Ureter (tissue), 1 donor: ENCODE measurements around the gene GJC1. TPM values are rescaled to one million over a fixed set of nuclear protein-coding genes. Genes with fewer than 3 reads are reported as not detected.
A peak's percentile ranks its signal among the peaks of the same experiment; 100 is the strongest.

Experiments used
- DNase-seq: peaks from one replicate; pipeline ENCODE4 v3.0.0-alpha.2; 2020; ENCODE audit warnings: low spot score
- total RNA-seq: library from RNA; stranded (reverse); gene quantifications from one replicate; pipeline ENCODE4 v1.2.4, GENCODE V29; 2023
- donor health status: DM: yes; HTN: yes; CAD: no.

GJC1 gene
- total RNA-seq, 1 donor from 2014 or later, result 44.0 TPM

DNA sequence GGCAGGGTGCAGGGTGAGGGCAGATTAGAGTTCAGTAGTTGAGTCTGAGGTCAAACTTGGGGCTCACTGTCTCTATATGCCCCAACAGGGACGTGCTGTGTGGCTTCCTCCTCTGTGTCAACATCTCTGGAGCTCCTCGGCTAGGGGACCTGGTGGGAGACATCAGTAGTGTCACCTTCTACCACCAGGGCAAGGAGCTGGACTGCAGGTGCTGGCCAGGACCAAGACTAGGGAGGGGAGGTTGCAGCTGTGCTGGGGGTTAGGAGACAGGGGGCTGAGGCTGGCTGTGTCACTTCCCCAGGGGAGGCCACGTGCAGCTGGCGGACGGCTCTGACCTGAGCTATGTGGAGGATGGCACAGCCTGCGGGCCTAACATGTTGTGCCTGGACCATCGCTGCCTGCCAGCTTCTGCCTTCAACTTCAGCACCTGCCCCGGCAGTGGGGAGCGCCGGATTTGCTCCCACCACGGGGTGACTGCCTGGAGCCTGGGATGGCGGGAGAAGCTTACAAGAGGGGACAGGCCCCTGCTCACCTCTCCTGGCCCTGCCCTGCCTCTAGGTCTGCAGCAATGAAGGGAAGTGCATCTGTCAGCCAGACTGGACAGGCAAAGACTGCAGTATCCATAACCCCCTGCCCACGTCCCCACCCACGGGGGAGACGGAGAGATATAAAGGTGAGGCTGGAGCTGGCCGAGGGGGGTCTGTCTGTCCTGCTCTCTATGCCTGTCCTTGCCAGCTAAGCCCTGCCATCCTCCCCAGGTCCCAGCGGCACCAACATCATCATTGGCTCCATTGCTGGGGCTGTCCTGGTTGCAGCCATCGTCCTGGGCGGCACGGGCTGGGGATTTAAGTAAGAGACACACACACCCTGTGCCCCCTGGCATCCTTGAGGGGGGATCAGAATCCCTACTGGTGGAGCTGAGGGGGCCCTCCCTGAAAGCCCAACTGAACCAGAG is 52.4 kb downstream of the GJC1 start:
- no peak for DNase-seq

DNA sequence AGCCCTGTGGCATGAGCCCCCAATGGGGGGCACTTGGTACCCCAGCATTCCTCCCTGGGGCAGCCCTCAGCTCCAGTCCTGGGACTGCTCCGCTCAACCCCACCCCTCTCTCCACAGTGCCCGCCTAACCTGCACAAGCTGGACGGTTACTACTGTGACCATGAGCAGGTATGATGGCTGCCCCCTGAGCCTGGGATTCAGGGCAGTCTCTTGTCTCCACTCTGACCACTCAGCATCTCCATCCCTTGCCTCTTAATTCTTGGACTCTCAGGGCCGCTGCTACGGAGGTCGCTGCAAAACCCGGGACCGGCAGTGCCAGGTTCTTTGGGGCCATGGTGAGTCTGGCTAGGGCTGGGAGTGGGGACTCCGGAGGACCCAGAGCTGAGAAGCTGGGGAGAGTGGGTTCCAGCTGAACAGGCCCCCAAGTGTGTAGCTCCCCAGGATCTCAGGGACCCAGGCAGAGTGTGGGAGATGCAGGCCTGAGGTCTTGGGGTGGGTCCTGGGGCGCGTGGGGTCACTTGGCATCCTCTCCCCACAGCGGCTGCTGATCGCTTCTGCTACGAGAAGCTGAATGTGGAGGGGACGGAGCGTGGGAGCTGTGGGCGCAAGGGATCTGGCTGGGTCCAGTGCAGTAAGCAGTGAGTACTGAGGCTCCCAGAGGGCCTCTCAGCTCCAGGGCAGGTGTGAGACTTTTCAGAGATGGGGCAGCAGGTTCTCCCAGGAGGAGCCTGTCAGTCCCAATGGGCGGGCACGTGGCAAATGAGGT is 53.3 kb downstream of the GJC1 start:
- no peak for DNase-seq

GRCh38 chr17:44775838-44776621 is 54.1 kb downstream of the GJC1 start:
- DNase-seq, result no peak

- DNase-seq, result peak; percentile 99
These were observed 54.8 kb downstream of the GJC1 start for GRCh38 chr17:44775136-44775837.

GRCh38 chr17:44774271-44775135 is 55.6 kb downstream of the GJC1 start:
- peak; percentile 92 for DNase-seq

DNA sequence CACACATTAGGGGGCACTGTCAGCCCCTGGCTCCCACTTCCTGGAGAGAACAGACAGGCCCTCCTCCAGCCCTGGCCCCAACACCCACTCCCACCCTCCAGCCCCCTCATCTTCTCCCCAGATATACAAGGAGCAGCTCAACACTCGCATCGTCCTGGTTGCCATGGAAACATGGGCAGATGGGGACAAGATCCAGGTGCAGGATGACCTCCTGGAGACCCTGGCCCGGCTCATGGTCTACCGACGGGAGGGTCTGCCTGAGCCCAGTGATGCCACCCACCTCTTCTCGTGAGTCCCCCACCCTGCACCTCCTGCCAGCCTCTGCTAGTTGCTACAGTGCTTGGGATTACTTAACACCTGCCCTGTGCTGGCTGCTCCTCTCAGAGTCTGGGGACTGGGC is 56.9 kb downstream of the GJC1 start:
- DNase-seq, result no peak

DNA sequence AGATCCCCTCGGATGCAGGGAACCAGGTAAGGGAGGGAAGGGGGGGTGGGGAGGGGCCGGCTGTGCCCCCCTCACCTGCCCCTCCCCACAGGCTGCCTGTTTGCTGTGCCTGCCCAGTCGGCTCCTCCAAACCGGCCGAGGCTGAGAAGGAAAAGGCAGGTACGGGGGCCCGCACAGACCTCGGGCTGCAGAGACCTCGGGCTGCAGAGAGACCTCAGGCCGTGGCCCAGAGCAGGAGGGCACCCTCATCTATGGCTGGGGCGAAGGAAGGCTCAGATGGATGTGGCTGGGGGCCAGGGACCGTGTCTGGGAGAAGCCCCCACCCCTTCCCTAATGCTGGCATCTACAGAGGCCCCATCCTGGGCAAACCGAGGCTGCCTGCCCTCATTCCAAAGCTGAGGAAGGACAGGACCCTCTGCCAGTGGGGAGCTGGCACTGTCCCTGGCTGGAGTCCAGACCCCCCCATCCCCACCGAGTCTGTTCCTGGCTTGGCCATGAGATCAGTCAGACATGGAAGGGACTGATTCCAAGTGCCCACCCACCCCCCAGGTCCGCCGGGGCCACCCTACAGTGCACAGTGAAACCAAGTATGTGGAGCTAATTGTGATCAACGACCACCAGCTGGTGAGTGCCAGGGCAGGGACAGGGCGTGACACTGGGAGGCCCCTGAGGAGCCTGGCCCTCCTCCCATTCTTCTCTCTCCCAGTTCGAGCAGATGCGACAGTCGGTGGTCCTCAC is 57.6 kb downstream of the GJC1 start:
- DNase-seq, result no peak

GRCh38 chr17:44770166-44770925 is 59.7 kb downstream of the GJC1 start:
- no peak for DNase-seq

DNA sequence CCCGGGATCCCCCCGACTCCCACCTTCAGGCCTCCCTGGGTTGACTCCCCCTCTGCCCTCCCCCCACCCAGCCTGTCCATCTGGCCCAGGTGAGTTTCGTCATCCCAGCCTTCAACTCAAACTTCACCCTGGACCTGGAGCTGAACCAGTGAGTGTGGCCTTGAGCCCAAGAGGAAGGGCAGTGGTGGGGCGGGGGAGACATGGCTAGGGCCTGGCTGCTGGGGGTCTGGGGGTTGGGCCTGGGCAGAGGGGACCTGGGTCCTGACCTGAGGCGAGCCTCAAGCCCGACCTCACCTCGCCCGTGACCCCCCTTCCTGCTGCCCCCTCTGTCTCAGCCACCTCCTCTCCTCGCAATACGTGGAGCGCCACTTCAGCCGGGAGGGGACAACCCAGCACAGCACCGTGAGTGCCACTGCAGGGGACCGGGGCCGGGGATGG is 60.4 kb downstream of the GJC1 start:
- DNase-seq, result no peak

DNA sequence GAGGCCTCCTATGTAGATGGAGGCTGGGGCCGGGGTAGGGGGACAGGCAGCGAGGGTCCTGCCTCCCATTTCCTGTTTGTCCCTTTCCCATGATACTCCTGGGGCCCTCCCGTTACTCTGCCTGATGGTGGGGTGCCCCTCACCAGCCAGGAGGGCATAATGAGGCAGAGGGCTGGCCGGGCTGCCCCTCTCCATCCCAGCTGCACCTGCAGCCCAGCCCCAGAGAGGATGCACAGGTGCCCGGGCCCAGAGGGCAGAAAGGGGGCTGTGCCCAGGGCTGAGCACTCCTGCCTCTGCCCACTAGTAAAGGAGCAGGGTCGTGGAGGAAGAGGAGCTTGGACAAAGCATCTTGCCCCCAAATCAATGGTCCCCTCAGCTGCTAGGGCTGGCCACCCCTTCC is 60.9 kb downstream of the GJC1 start:
- DNase-seq, result no peak

DNA sequence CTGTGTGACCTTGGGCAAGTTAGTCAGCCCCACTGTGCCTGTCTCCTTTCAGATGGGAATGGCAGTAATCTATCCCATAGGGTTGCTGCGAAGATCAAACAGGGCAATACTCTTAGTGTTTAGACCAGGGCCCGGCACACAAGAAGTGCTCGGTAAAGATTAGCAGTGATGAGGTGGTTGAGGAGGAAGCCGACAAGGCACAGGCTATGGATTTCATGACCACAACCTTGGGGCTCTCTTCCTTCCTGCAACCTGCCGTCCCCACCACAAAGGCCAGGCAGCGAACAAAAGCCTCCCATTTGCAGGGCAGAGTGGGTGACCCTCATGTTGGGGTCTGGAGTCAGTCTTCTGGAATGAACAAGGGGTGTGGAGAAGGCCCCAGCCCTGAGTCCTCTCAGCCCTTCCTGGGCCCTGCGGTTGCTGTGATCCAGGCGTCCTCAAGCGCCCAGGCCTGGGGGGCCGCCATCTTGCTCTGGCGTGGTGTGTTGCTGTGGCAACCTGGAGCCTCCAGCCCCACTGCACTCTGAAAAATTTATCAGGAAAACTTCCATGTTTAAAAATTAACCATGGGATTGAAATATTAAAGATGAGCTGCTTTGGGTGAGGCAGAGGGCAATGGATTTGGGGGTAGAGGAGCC is 61.5 kb downstream of the GJC1 start:
- DNase-seq, result no peak

- no peak for DNase-seq
These were observed 62.6 kb downstream of the GJC1 start for GRCh38 chr17:44767493-44767892.

- DNase-seq, result no peak
These were observed 63.6 kb downstream of the GJC1 start for GRCh38 chr17:44766409-44767038.

GRCh38 chr17:44765965-44766364 is 64.1 kb downstream of the GJC1 start:
- DNase-seq, result no peak

- DNase-seq, result no peak
These were observed 66.9 kb downstream of the GJC1 start for GRCh38 chr17:44763170-44763569.

DNA sequence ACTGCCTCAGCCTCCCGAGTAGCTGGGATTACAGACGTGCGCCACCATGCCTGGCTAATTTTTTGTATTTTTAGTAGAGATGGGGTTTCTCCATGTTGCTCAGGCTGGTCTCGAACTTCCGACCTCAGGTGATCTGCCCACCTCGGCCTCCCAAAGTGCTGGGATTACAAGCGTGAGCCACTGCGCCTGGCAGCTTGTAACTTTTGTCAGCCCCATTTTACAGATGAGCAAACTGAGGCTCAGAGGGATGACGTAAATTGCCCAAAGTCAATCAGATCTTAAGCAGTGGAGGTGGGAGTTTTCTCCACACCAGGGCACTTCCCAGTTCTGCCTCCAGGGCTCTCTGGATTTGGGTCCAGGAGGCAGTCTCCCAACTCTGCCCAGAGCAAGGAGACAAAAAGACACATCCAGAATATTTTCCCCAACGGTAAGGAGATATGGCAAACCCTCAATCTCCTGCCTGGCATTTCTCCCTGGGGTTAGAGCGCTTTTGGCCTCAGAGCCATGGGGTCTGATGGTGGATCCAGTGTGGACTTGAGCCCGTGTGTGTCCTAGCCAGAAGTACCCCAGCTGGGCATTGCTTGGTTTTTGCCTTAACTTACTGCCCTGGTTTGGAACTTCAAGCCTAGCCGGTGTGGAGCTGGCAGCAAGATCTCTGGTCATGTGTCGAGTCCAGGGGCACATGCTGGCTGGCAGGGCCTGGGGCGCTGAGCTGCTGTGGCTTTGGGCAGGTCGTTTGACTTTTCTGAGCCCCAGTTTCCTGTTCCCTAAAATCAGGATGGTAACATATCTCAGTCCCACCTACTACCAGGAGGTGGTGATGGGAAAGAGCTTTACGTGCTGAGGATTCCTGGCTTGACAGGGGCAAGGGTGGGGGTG is 67.9 kb downstream of the GJC1 start:
- DNase-seq, result no peak
